Measurements from ENCODE around the gene BAIAP2L1. TPM values are rescaled to one million over a fixed set of nuclear protein-coding genes. Genes with fewer than 3 reads are reported as not detected.

BAIAP2L1 gene
- total and polyA plus RNA-seq, 2 of the 8 experiments (the other 6 are each of a cell fraction or from before 2014, with no cell fraction given), result 19.2 to 42.9 TPM

- TF ChIP-seq RNF2 (IDR thresholded peaks at IDR 0.05; ENCODE audit: borderline replicate concordance, low read depth, low read length, missing control alignments, poor library complexity, severe bottlenecking), result no peak
- TF ChIP-seq TCF12 (IDR thresholded peaks at IDR 0.05; ENCODE audit: low read depth, low read length), result 0 out of 2 replicates have a peak, but pooled peaks have one; percentile 25
- TF ChIP-seq HDAC2 (IDR thresholded peaks at IDR 0.05; ENCODE audit: borderline replicate concordance in 1 of 2, low read depth in 2 of 2, low read length in 2 of 2), result no peak
Measured at GRCh38 chr7:98400542-98401340, at the start of gene BAIAP2L1 (continued).
